Small intestine (tissue), 7 donors: Measurements from ENCODE around the gene SEMA3E. TPM values are rescaled to one million over a fixed set of nuclear protein-coding genes. Genes with fewer than 3 reads are reported as not detected.

Experiments used
- DNase-seq, 2 donors: peaks; one replicate each; pipeline versions ENCODE4 v3.0.0 to v3.0.0-alpha.2; 2013
- FAIRE-seq: peaks from 2 replicates; lab custom pipeline; 2012; peaks lifted over from hg19 to GRCh38; lab: Jason Lieb, UNC
- H3K27ac ChIP-seq, 3 donors: one replicate each; pipeline ENCODE4 v1.5.1; 2013; ENCODE audit warnings: low read length in 2 of 3, mild to moderate bottlenecking in 2 of 3, control low read depth in 1 of 3, inconsistent platforms in 1 of 3, low read depth in 1 of 3, moderate library complexity in 1 of 3
- H3K27me3 ChIP-seq, 3 donors: one replicate each; pipeline ENCODE4 v1.6.1; 2013; ENCODE audit warnings: low read length in 3 of 3, inconsistent platforms in 1 of 3; ENCODE audit not compliant: control insufficient read depth in 3 of 3, insufficient read depth in 3 of 3
- H3K36me3 ChIP-seq, 3 donors: one replicate each; pipeline ENCODE4 v1.6.1; 2013; ENCODE audit warnings: low read length in 3 of 3, inconsistent platforms in 1 of 3, low read depth in 1 of 3, mild to moderate bottlenecking in 1 of 3, moderate library complexity in 1 of 3; ENCODE audit not compliant: control insufficient read depth in 3 of 3, insufficient read depth in 2 of 3
- H3K4me1 ChIP-seq, 3 donors: one replicate each; pipeline ENCODE4 v1.6.1; 2013; ENCODE audit warnings: low read length in 2 of 3, inconsistent platforms in 1 of 3, low read depth in 1 of 3, mild to moderate bottlenecking in 1 of 3, moderate library complexity in 1 of 3; ENCODE audit not compliant: control insufficient read depth in 3 of 3, insufficient read depth in 2 of 3
- H3K4me3 ChIP-seq, 3 donors: one replicate each; pipeline ENCODE4 v1.5.1; 2013; ENCODE audit warnings: low read length in 3 of 3, control low read depth in 1 of 3, inconsistent platforms in 1 of 3, low read depth in 1 of 3, mild to moderate bottlenecking in 1 of 3, moderate library complexity in 1 of 3
- H3K9me3 ChIP-seq, 2 donors: one replicate each; pipeline ENCODE4 v1.6.1; 2013; ENCODE audit warnings: low read depth in 1 of 2, low read length in 1 of 2; ENCODE audit not compliant: control insufficient read depth in 2 of 2, insufficient read depth in 1 of 2
- WGBS, 3 donors: extraction: QIAGEN DNeasy Blood & Tissue Kit; methylation state at CpG; one replicate each; pipeline ENCODE4 v1.1.7; 2013; 5-methylcytosine and 5-hydroxymethylcytosine counted together
- polyA plus RNA-seq, 4 donors: library from polyadenylated mRNA; stranded (reverse) in 3 of 4; unstranded in 1 of 4; fragments of 200-250 nt in 3 of 4; fragments of 120-200 nt in 1 of 4; gene quantifications; one replicate each; pipeline versions ENCODE4 v1.2.1 to v1.2.3, GENCODE V29; 2013
- donor health status: healthy with polysubstance abuse.
- donor health status: control.
- donor health status: control.
- donor health status: Bipolar disorder and iron deficiency.
- donor health status: healthy.

SEMA3E gene
- polyA plus RNA-seq, 4 donors = under 0.01 to 1.2 (median 0.10) TPM; not detected in 1

GRCh38 chr7:83629117-83629880 lies 19.6 kb downstream of the SEMA3E start:
- DNase-seq = no peak
- 54 to 66% (median 64%) methylated on average over 12 of the region's 12 CpGs for WGBS, 3 donors
- H3K27ac ChIP-seq = no peak overlapping the region
- H3K27me3 ChIP-seq = no peaks in the 10 kb centered on the region
- H3K9me3 ChIP-seq = no peaks in the 10 kb centered on the region
- no peaks in the 10 kb centered on the region for H3K36me3 ChIP-seq
- H3K4me3 ChIP-seq = no peak overlapping the region
- no peaks in the 10 kb centered on the region for H3K4me1 ChIP-seq
- FAIRE-seq = no peak

GRCh38 chr7:83617858-83618257 lies 31.1 kb downstream of the SEMA3E start:
- no peaks in the 10 kb centered on the region for H3K36me3 ChIP-seq
- H3K27ac ChIP-seq = no peak overlapping the region
- H3K27me3 ChIP-seq = no peaks in the 10 kb centered on the region
- H3K9me3 ChIP-seq = no peaks in the 10 kb centered on the region
- H3K4me1 ChIP-seq = no peaks in the 10 kb centered on the region
- FAIRE-seq = no peak
- no peak for DNase-seq
- H3K4me3 ChIP-seq = no peak overlapping the region

- WGBS, 3 donors = 44 to 56% (median 54%) methylated on average over 3 of the region's 3 CpGs
- FAIRE-seq = no peak
Observed at GRCh38 chr7:83614112-83614511, 34.8 kb downstream of the SEMA3E start.

GRCh38 chr7:83613232-83613631 lies 35.7 kb downstream of the SEMA3E start:
- no peaks in the 10 kb centered on the region for H3K36me3 ChIP-seq
- H3K4me1 ChIP-seq = no peaks in the 10 kb centered on the region
- FAIRE-seq = no peak
- DNase-seq = no peak
- no peak overlapping the region for H3K27ac ChIP-seq
- no peaks in the 10 kb centered on the region for H3K9me3 ChIP-seq
- no peaks in the 10 kb centered on the region for H3K27me3 ChIP-seq
- no peak overlapping the region for H3K4me3 ChIP-seq

More at GRCh38 chr7:83614112-83614511, 34.8 kb downstream of the SEMA3E start:
- Histone ChIP-seq H3K27ac (no peak overlapping the region), H3K36me3 (no peaks in the 10 kb centered on the region), H3K9me3 (no peaks in the 10 kb centered on the region), H3K27me3 (no peaks in the 10 kb centered on the region), H3K4me1 (no peaks in the 10 kb centered on the region), H3K4me3 (no peak overlapping the region)
- DNase-seq = no peak

- no peaks in the 10 kb centered on the region for H3K36me3 ChIP-seq
- no peaks in the 10 kb centered on the region for H3K4me1 ChIP-seq
- WGBS, 3 donors = 82 to 90% (median 87%) methylated on average over 1 of the region's 1 CpG
- no peak overlapping the region for H3K27ac ChIP-seq
- no peak for DNase-seq
- no peak for FAIRE-seq
- H3K27me3 ChIP-seq = no peaks in the 10 kb centered on the region
- no peaks in the 10 kb centered on the region for H3K9me3 ChIP-seq
- no peak overlapping the region for H3K4me3 ChIP-seq
Observed at GRCh38 chr7:83611776-83612175, 37.2 kb downstream of the SEMA3E start.

GRCh38 chr7:83610649-83611304 lies 38.2 kb downstream of the SEMA3E start:
- no peak for FAIRE-seq
- H3K27ac ChIP-seq = no peak overlapping the region
- DNase-seq = no peak
- H3K36me3 ChIP-seq = no peaks in the 10 kb centered on the region
- H3K4me3 ChIP-seq = no peak overlapping the region
- no peaks in the 10 kb centered on the region for H3K27me3 ChIP-seq
- H3K4me1 ChIP-seq = no peaks in the 10 kb centered on the region
- WGBS, 3 donors = 64 to 72% (median 68%) methylated on average over 4 of the region's 4 CpGs
- no peaks in the 10 kb centered on the region for H3K9me3 ChIP-seq

- Histone ChIP-seq H3K27me3 (no peaks in the 10 kb centered on the region), H3K4me1 (no peaks in the 10 kb centered on the region), H3K4me3 (no peak overlapping the region), H3K36me3 (no peaks in the 10 kb centered on the region), H3K27ac (no peak overlapping the region), H3K9me3 (no peaks in the 10 kb centered on the region)
- no peak for DNase-seq
- FAIRE-seq = no peak
- WGBS, 3 donors = 67 to 77% (median 74%) methylated on average over 3 of the region's 3 CpGs
Observed at GRCh38 chr7:83608716-83609115, 40.2 kb downstream of the SEMA3E start.

- no peak for DNase-seq
- no peaks in the 10 kb centered on the region for H3K9me3 ChIP-seq
- FAIRE-seq = no peak
- H3K36me3 ChIP-seq = no peaks in the 10 kb centered on the region
- 67 to 78% (median 69%) methylated on average over 1 of the region's 1 CpG for WGBS, 3 donors
- no peaks in the 10 kb centered on the region for H3K4me1 ChIP-seq
- no peak overlapping the region for H3K4me3 ChIP-seq
- H3K27me3 ChIP-seq = no peaks in the 10 kb centered on the region
- H3K27ac ChIP-seq = no peak overlapping the region
Observed at GRCh38 chr7:83603649-83604048, 45.3 kb downstream of the SEMA3E start.
